ENCODE data around the gene PHF19.

- TF ChIP-seq CTCF (IDR thresholded peaks at IDR 0.05) (no peak), POLR2A (IDR thresholded peaks at IDR 0.05) (no peak)
Observed at GRCh38 chr9:120875195-120875565, 1.8 kb downstream of the PHF19 start.
